HepG2 (cell line): ENCODE data around the gene SLA2. TPM values are rescaled to one million over a fixed set of nuclear protein-coding genes. Genes with fewer than 3 reads are reported as not detected.

Source experiments
- AGO2 ChIP-seq: fragments of 200-400 bp; formaldehyde crosslinking; optimal IDR thresholded peaks from 2 replicates; pipeline ENCODE3; 2017; ENCODE audit warnings: mild to moderate bottlenecking, low read depth, low read length, moderate library complexity
- ELF1 ChIP-seq: sonication (generic); formaldehyde crosslinking; IDR thresholded peaks from 2 replicates; pipeline ENCODE4 v1.4.0; 2020; ENCODE audit warnings: missing genetic modification reagents
- HCFC1 ChIP-seq: fragments of 150-350 bp; IDR thresholded peaks from 2 replicates; pipeline ENCODE4 v1.6.1; 2014; ENCODE audit warnings: low read depth, low read length
- NR2F1 ChIP-seq, 2 experiments: fragments of 450-650 bp in 1 of 2; formaldehyde crosslinking in 1 of 2; IDR thresholded peaks; 2 replicates each; pipeline versions ENCODE4 v1.5.0 to v1.6.1; 2016 to 2020; ENCODE audit warnings: mild to moderate bottlenecking in 1 of 2, missing compliant biosample characterization in 1 of 2, missing genetic modification reagents in 1 of 2, moderate library complexity in 1 of 2
- ONECUT2 ChIP-seq: sonication (generic); formaldehyde crosslinking; IDR thresholded peaks from 2 replicates; pipeline ENCODE4 v1.4.0; 2020; ENCODE audit warnings: missing genetic modification reagents
- PTBP1 ChIP-seq: fragments of 200-400 bp; formaldehyde crosslinking; IDR thresholded peaks from 2 replicates; pipeline ENCODE4 v1.6.1; 2018; ENCODE audit warnings: low read length, low read depth; ENCODE audit not compliant: poor library complexity, severe bottlenecking
- RFXANK ChIP-seq: IDR thresholded peaks from 2 replicates; pipeline ENCODE4 v1.6.1; 2016
- SRSF9 ChIP-seq: fragments of 200-400 bp; formaldehyde crosslinking; IDR thresholded peaks from 2 replicates; pipeline ENCODE4 v1.6.1; 2018; ENCODE audit warnings: borderline replicate concordance, mild to moderate bottlenecking, low read depth, low read length; ENCODE audit not compliant: insufficient read depth, poor library complexity, severe bottlenecking
- TAF1 ChIP-seq: sonication (generic); formaldehyde crosslinking; IDR thresholded peaks from 2 replicates; pipeline ENCODE4 v1.4.0; 2020; ENCODE audit warnings: missing genetic modification reagents
- TCF7 ChIP-seq: sonication (generic); IDR thresholded peaks from 2 replicates; pipeline ENCODE4 v1.6.1; 2016; ENCODE audit warnings: antibody characterized with exemption, low read depth
- TEAD3 ChIP-seq: optimal IDR thresholded peaks from 2 replicates; pipeline ENCODE3; 2016; ENCODE audit warnings: borderline replicate concordance
- XBP1 ChIP-seq: sonication (generic); formaldehyde crosslinking; IDR thresholded peaks from 2 replicates; pipeline ENCODE4 v1.5.0; 2020; ENCODE audit warnings: missing genetic modification reagents
- ZC3H13 ChIP-seq: sonication (generic); formaldehyde crosslinking; IDR thresholded peaks from 2 replicates; pipeline ENCODE4 v1.8.1; 2023; ENCODE audit warnings: mild to moderate bottlenecking, missing genetic modification reagents, moderate library complexity
- ZNF550 ChIP-seq: sonication (generic); formaldehyde crosslinking; IDR thresholded peaks from 2 replicates; pipeline ENCODE4 v1.4.0; 2020; ENCODE audit warnings: mild to moderate bottlenecking, missing genetic modification reagents, borderline replicate concordance
- ZNF672 ChIP-seq: sonication (generic); formaldehyde crosslinking; IDR thresholded peaks from 2 replicates; pipeline ENCODE4 v1.8.1; 2022; ENCODE audit warnings: missing genetic modification reagents
- polyA plus RNA-seq, 8 experiments: library from polyadenylated mRNA; depleted of rRNA in 3 of 8; stranded (reverse) in 7 of 8; unstranded in 1 of 8; fragments of >200 nt; fragmentation: Illumina TruSeq in 4 of 8; extraction: Trizol in 4 of 8; gene quantifications; 2 replicates each; pipeline versions ENCODE4 v1.2.1 to v1.2.3, GENCODE V29; 2011 to 2016; ENCODE audit warnings: low read depth in 4 of 8, missing spikeins in 1 of 8, mixed read lengths in 1 of 8; ENCODE audit not compliant: insufficient read depth in 1 of 8
- total RNA-seq, 5 experiments: library from RNA; depleted of rRNA; stranded (reverse); fragments of >200 nt; fragmentation: Illumina TruSeq; extraction: Trizol; gene quantifications; 2 replicates each; pipeline ENCODE4 v1.2.3, GENCODE V29; 2016; ENCODE audit warnings: low read depth in 1 of 5
- TF ChIP-seq, protein P1 (sequence below): fragments of 450-650 bp; IDR thresholded peaks from 2 replicates; pipeline ENCODE4 v1.6.1; 2017; ENCODE audit warnings: mild to moderate bottlenecking
- TF ChIP-seq, protein P2 (sequence below): sonication (generic); formaldehyde crosslinking; IDR thresholded peaks from 2 replicates; pipeline ENCODE4 v1.5.0; 2020; ENCODE audit warnings: missing genetic modification reagents
- TF ChIP-seq, protein P3 (sequence below): sonication (generic); formaldehyde crosslinking; IDR thresholded peaks from 2 replicates; pipeline ENCODE4 v1.9.0; 2021; ENCODE audit warnings: missing genetic modification reagents, borderline replicate concordance
- TF ChIP-seq, protein P4 (sequence below): sonication (generic); formaldehyde crosslinking; IDR thresholded peaks from 2 replicates; pipeline ENCODE4 v1.4.0; 2020; ENCODE audit warnings: mild to moderate bottlenecking, missing genetic modification reagents
- TF ChIP-seq, protein P5 (sequence below): sonication (generic); formaldehyde crosslinking; conservative IDR thresholded peaks from 2 replicates; pipeline ENCODE4 v1.8.0; 2022; ENCODE audit warnings: mild to moderate bottlenecking, moderate library complexity, missing genetic modification reagents

The SLA2 gene
- total and polyA plus RNA-seq, 2 of the 13 experiments (the other 11 are each of a cell fraction or from before 2014, with no cell fraction given) = 1.6 to 3.6 TPM

DNA sequence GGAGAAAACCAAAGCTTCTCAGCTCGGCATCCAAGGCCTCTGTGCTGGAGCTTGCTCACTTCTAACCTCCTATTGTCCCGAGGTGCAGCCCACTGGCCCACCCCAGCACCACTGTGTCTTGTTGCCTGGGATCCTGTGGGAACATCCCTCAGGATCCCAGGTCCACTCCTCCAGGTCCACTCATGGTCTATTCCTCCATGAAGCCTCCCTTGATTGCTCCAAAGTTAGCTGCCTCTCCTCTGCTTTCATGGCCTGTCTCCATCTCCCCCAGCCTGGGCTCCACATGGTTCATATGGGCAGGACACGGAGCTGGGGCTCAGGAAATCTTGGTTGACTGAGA, 13.9 kb downstream of the SLA2 start (continued):
- TF ChIP-seq ZNF672 (CRISPR knock-in tag) (no peak), ONECUT2 (no peak), ZC3H13 (CRISPR knock-in tag) (no peak), HCFC1 (no peak), TCF7 (no peak), NR2F1 (CRISPR knock-in tag; IDR thresholded peaks at IDR 0.05) (no peak; a peak in 1 of 4 replicates), TEAD3 (no peak), AGO2 (no peak), TAF1 (CRISPR knock-in tag) (no peak), ELF1 (CRISPR knock-in tag) (no peak), RFXANK (CRISPR knock-in tag) (no peak), PTBP1 (no peak), ZNF550 (CRISPR knock-in tag) (peak; percentile 63; the same call in 1 of the 2 replicates), SRSF9 (no peak), XBP1 (CRISPR knock-in tag) (no peak)
- TF ChIP-seq, protein P1, sequence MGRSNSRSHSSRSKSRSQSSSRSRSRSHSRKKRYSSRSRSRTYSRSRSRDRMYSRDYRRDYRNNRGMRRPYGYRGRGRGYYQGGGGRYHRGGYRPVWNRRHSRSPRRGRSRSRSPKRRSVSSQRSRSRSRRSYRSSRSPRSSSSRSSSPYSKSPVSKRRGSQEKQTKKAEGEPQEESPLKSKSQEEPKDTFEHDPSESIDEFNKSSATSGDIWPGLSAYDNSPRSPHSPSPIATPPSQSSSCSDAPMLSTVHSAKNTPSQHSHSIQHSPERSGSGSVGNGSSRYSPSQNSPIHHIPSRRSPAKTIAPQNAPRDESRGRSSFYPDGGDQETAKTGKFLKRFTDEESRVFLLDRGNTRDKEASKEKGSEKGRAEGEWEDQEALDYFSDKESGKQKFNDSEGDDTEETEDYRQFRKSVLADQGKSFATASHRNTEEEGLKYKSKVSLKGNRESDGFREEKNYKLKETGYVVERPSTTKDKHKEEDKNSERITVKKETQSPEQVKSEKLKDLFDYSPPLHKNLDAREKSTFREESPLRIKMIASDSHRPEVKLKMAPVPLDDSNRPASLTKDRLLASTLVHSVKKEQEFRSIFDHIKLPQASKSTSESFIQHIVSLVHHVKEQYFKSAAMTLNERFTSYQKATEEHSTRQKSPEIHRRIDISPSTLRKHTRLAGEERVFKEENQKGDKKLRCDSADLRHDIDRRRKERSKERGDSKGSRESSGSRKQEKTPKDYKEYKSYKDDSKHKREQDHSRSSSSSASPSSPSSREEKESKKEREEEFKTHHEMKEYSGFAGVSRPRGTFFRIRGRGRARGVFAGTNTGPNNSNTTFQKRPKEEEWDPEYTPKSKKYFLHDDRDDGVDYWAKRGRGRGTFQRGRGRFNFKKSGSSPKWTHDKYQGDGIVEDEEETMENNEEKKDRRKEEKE = no peak
- TF ChIP-seq, protein P2, sequence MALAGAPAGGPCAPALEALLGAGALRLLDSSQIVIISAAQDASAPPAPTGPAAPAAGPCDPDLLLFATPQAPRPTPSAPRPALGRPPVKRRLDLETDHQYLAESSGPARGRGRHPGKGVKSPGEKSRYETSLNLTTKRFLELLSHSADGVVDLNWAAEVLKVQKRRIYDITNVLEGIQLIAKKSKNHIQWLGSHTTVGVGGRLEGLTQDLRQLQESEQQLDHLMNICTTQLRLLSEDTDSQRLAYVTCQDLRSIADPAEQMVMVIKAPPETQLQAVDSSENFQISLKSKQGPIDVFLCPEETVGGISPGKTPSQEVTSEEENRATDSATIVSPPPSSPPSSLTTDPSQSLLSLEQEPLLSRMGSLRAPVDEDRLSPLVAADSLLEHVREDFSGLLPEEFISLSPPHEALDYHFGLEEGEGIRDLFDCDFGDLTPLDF = no peak
- TF ChIP-seq, protein P3, sequence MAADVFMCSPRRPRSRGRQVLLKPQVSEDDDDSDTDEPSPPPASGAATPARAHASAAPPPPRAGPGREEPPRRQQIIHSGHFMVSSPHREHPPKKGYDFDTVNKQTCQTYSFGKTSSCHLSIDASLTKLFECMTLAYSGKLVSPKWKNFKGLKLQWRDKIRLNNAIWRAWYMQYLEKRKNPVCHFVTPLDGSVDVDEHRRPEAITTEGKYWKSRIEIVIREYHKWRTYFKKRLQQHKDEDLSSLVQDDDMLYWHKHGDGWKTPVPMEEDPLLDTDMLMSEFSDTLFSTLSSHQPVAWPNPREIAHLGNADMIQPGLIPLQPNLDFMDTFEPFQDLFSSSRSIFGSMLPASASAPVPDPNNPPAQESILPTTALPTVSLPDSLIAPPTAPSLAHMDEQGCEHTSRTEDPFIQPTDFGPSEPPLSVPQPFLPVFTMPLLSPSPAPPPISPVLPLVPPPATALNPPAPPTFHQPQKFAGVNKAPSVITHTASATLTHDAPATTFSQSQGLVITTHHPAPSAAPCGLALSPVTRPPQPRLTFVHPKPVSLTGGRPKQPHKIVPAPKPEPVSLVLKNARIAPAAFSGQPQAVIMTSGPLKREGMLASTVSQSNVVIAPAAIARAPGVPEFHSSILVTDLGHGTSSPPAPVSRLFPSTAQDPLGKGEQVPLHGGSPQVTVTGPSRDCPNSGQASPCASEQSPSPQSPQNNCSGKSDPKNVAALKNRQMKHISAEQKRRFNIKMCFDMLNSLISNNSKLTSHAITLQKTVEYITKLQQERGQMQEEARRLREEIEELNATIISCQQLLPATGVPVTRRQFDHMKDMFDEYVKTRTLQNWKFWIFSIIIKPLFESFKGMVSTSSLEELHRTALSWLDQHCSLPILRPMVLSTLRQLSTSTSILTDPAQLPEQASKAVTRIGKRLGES (CRISPR knock-in tag) = no peak
- TF ChIP-seq, protein P4, sequence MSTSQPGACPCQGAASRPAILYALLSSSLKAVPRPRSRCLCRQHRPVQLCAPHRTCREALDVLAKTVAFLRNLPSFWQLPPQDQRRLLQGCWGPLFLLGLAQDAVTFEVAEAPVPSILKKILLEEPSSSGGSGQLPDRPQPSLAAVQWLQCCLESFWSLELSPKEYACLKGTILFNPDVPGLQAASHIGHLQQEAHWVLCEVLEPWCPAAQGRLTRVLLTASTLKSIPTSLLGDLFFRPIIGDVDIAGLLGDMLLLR = peak; percentile 31; the same call in 1 of the 2 replicates
- TF ChIP-seq, protein P5, sequence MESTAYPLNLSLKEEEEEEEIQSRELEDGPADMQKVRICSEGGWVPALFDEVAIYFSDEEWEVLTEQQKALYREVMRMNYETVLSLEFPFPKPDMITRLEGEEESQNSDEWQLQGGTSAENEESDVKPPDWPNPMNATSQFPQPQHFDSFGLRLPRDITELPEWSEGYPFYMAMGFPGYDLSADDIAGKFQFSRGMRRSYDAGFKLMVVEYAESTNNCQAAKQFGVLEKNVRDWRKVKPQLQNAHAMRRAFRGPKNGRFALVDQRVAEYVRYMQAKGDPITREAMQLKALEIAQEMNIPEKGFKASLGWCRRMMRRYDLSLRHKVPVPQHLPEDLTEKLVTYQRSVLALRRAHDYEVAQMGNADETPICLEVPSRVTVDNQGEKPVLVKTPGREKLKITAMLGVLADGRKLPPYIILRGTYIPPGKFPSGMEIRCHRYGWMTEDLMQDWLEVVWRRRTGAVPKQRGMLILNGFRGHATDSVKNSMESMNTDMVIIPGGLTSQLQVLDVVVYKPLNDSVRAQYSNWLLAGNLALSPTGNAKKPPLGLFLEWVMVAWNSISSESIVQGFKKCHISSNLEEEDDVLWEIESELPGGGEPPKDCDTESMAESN (CRISPR knock-in tag) = no peak
